Measurements from ENCODE around the gene SLN.
"Not testable (repeated sequence)": the region's sequence is repeated elsewhere in the genome, so short reads cannot be mapped to it uniquely, and the experiment has no call there.

The SLN gene

DNA sequence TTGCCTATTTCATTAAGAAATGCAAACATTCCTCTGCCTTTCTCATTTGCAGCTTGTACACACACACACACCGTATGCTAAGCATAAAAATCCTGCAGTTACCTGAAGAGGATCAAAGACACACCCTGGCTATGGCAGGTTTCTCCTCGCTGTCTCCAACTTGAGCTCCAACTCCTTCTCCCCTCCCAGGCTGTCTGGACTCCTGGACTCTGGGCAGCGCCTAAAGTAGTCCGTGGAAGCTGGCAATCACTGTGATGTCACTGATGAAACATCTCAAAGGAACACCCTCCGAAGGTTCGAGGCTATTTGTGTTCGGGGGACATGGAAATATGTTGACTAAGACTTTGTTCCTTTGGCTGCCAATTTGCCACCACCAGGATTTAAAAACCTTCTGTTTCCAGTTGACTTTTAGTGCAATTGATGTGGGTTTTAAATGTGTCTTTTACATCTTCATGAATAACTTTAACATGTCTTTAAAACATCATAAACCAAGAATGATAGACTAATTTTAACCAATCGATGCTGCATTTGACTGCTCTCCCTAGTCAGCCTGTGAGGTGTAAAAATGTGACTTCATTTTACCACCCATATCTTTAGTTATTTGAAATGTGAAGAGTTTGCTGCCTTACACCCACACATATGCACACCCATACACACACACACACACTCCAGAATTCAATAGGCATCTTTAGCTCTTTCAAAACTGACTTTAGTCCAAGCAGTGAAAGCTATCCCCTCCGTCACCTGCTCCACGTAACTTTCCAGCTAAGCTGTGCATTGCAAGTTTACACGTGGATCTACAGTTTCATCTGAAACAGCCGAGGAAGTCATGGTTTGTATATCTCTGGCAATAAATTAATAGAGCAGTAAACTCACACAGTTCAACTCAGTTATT, at the start of gene SLN:
Gene SLN (minus strand): TSS at position 196 of the 895 bp plus-strand sequence.
- no peak for DNase-seq (ENCODE audit: low read depth)

DNA sequence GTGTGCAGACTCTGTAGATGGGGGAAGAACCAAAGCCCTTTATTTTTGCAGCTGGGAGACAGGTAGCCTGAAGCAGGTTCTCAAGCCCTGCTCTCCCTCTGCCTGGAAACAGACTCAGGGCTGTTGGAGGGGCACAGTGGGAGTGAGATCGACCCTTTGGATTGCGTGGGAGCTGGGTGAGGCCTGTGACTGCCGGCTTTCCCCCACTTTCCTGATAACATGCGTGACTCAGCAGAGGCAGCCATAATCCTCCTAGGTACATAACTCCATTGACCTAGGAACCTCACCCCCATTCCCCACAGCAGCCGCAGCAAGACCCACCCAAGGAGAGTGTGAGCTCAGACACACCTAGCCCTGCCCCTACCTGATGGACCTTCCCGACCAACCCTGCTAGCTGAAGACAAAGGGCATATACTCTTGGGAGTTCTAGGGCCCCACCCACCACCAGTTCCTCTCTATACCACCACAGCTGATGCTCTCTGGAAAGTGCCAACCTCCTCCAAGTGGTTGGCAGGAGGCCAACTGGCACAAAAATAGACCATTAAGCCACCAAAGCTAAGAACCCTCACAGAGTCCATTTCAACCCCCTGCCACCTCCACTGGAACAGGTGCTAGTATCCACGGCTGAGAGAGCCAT, 47.0 kb upstream of the SLN start:
- not testable (repeated sequence) for DNase-seq (ENCODE audit: low read depth)

DNA sequence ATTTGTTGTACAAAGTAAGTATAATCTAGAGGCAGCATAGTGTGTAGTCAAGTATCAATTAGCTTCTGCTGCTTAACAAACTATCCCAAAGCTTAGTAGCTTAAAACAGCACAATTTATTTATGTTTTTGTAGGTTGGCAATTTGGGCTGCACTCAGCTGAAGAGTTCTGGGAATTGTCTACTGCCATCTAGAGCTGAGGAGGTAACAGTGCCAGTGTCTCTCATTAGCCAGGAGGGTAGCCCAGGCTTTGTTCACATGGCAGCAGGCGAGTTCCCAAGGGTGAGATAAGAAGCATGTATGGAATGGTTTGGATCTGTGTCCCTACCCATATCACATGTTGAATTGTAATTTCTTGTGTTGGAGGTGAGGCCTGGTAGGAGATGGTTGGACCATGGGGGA, 45.8 kb upstream of the SLN start:
- DNase-seq (ENCODE audit: low read depth), result no peak

DNA sequence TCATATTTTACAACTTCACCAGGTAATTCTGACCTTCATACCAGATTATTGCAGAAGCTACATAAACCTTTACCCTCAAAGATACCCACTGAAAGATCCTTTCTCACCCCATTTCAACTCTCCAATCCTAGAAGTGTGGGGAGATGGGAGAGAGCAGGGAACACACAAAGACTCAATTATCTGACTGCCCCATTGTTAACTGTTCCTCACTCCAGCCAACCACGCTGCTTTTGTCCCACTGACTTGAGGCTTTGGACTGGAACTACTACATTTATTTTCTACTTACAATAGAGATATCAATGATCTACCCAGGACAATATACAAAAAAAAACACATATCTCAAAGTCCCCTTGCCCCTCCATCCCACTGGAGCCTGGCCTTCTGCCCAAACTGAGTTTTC, 44.7 kb upstream of the SLN start:
- no peak for DNase-seq (ENCODE audit: low read depth)

DNA sequence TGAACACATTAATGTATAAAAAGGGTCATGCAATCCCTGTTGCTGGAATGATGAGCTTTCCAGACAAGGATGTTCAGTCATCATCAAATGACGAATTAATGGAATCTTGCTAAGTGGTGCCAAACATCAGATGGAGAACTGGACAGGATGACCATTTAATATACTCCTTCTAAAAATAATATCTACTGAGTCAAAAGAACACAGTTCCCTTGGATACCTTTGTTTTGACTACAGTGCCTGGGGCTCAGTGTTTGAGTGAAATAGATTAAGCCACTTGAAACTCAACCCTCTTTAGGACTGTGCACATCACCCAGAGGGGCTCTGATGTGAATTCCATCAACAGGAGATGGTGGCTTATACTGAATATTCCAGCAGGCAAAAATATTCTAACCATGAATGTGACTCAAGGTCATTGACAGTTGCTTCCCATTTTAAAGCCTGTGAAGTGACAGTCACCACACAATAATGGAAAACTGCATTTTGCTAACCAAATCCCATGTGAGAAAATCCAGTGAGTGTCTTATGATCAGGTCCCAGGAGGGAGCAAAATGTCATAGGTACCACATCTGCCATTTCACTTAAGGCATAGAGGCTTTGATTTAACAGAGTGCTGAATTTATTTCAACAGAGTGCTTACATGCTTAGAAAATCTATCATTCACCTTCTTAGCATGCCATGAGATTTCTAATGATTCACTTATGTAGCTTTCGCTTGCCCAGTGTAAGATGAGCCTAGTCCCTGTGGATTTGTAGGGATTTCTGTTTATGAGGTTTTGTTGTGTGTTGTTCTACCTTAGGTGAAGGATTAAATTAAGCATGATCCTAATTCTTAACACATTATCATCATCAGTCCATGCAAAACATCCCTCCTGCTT, 41.3 kb upstream of the SLN start:
- no peak for DNase-seq (ENCODE audit: low read depth)

DNA sequence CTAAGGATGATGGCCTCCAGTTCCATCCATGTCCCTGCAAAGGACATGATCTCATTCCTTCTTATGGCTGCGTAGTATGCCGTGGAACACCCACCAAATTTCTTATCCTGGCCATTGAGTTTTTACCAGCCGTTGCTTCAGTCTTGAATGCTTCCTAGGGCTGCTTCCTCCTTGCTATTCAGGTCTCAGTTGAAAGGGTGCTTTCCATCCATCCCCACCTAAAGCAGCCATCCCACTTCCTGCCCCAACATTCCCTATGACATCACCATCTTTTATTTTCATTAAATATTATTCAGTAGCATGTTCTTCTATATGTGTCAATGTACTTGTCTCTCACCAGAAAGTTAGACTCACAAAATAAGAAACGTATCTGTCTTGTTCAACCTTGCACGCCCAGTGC, 40.7 kb upstream of the SLN start:
- no peak for DNase-seq (ENCODE audit: low read depth)

DNA sequence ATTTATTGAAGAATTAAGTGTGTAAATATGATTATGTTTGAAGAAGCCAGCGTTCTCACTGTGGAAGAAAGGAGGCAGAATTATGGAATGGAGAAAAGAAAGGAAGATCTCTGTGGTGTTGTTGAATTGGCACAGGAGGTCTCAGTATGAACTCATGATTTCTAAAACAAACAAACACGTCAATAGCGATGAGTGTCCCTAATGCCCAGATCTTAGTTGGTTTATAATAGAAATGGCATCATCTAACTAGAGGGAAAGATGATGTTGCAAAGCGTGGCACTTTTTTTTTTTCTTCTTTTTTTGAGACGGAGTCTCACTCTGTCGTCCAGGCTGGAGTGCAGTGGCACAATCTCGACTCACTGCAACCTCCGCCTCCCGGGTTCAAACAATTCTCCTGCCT, 39.2 kb upstream of the SLN start:
- no peak for DNase-seq (ENCODE audit: low read depth)

DNA sequence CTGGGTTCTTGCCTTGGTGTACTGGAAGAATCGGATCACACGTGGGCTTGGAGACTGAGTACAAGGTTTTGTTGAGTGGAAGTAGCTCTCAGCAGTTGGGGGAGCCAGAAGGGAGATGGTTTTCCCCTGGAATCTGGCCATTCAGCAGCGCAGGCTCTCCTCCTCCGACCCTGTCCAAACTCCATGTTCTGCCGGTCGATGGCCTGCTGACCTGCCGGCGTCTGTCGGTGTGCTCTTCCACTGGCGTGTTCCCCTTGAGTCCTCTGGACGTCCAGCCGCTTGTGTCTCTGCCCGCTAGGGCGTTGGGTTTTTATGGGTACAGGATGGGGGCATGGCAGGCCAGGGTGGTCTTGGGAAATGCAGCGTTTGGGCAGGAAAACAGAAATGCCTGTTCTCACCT, 38.5 kb upstream of the SLN start:
- DNase-seq (ENCODE audit: low read depth), result no peak

DNA sequence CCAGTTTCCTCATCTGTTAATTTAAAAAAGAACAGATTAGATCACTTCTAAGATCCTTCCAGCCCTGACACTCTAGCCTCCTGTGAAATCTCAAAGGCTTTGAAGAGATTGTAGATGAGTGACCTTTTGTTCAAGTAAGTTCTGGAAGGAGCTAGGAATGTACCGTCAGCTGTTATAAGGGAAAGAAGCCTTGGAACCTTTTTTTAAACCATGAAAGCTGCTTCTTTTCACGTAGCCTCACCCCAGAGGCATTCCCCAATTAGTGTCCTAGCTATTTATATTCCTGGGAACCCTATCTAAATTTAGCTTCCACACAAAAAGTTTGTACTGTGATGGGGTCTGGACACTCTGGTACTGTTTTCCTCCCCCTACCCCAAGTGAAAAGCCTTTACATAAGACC, 35.8 kb upstream of the SLN start:
- no peak for DNase-seq (ENCODE audit: low read depth)

DNA sequence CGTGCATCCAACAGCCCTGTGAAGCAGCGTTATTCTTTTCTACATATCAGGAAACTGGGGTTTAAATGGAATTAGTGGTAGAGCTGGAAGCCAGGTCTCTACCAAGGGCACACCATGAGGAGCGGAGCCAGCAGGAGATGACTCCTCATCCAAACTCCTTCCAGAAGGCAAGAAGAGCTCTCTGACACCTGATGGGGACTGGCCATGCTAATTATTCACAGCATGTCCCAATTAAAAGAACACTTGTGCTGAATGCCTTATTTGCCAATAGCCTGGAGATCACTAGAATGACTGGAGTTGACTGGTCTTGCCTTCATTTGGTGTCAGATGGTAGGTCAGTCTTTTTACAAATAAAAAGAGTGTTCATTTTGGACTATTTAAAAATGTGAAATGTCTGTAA, 32.9 kb upstream of the SLN start:
- no peak for DNase-seq (ENCODE audit: low read depth)

DNA sequence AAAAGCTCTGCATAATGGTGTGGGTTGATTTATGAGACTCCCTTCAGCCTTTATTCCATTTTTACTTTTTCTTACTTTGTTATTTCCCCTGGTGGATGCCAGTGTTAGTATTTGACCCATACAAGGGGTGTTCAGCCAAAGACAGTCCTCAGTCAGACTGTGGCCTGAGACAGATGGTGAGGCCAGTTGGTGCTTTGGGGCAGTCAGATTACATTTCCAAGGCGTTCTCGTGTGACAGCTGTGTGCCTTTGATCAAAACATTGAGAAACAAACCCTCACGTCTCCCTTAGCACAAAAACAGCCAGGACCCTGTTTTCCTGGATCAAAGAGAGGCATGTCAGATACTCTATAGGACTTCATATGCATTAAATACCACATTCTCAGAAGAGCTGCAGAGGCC, 31.3 kb upstream of the SLN start:
- DNase-seq (ENCODE audit: low read depth), result no peak

DNA sequence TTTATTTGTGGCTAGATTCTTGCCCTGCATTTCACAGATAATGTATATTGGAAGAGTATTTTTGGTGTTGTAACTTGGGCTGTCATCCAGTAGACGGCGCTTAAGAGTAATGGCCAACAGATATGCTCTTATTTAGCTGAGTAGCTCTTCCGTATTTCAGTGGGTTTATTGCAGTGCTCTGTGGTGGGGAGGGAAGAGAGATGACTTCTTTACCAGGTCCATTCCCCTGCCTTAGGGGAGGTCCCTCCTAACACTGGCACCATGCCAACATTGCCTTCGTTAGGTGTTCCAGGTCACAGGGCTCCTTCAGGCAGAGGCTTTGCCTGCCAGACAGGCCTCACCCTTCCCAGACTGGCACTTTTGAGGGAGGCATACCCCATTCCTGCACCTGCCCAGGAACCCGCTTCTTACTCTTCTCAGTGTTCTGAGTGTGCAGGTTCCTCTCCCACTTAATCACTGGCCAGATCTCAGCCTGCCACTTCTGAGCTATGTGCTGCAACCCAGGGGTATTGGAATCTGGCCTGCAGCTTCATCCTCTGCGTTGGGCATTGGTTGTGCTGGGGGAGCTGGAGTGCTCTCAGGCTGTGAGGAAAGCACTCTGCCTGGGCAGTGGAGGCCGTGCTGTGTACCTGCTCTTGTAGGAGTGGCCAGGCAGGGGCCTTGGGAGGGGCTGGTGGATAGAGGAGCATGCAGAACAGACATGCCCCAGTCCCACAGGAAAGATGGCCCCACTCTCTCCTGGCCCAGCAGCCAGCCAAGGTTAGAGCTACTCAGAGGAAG, 29.4 kb upstream of the SLN start:
- DNase-seq (ENCODE audit: low read depth), result no peak

DNA sequence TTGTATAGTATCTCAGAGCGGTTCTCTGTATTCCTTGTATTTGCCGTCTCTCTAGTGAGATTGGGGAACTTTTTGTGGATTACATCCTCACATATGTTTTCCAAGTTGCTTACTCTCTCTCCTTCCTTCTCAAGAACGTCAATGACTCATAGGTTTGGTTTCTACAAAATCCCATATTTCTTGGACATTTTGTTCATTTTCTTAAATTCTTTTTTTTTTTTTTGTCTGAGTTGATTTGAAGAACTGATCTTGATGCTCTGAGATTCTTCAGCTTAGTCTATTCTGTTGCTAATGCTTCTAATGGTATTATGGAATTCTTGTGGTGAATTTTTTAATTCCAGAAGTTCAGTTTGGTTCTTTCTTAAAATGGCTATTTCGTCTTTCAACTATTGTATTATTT, 28.4 kb upstream of the SLN start:
- no peak for DNase-seq (ENCODE audit: low read depth)

DNA sequence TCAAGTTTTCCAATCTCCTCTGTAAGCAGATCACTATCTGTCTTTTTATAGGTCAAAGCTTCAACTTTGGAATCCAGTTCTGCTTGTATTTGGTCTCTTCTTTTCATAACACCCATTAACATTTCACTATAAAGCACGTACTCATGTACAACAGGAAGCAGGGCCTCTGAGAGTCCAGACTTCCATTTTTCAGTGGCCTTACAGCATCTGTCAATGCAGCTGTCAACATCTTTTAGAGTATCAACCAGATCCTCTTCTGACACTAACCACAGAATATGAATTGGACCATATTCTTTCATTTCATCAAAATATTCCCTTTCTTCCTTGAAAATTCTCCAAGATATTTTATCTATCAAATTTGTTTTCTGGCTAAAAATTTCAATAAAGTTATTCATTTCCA, 24.7 kb upstream of the SLN start:
- DNase-seq (ENCODE audit: low read depth), result no peak

DNA sequence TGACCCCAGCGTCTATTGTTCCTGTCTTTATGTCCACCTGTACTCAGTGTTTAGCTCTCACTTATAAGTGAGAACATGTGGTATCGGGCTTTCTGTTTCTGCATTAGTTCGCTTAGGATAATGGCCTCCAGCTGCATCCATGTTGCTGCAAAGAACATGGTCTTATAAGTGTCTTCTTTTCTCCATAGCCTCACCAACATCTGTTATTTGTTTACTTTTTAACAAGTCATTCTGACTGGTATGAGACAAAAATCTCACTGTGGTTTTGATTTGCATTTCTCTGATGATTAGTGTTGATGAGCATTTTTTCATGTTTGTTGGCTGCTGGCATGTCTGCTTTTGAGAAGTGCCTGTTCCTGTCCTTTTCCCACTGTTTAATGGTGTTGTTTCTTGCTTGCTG, 21.7 kb upstream of the SLN start:
- no peak for DNase-seq (ENCODE audit: low read depth)

DNA sequence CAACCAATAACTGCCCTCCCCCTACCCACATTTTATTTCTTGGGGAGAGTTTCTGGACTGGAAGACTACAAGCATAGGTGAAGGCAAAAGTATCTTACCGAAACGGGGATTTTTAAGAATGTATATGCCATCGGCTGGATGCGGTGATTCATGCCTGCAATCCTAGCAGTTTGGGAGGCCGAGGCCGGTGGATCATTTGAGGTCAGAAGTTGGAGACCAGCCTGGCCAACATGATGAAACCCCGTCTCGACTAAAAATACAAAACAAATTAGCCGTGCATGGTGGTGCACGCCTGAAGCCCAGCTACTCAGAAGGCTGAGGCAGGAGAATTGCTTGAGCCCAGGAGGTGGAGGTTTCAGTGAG, 20.8 kb upstream of the SLN start:
- DNase-seq (ENCODE audit: low read depth), result no peak

DNA sequence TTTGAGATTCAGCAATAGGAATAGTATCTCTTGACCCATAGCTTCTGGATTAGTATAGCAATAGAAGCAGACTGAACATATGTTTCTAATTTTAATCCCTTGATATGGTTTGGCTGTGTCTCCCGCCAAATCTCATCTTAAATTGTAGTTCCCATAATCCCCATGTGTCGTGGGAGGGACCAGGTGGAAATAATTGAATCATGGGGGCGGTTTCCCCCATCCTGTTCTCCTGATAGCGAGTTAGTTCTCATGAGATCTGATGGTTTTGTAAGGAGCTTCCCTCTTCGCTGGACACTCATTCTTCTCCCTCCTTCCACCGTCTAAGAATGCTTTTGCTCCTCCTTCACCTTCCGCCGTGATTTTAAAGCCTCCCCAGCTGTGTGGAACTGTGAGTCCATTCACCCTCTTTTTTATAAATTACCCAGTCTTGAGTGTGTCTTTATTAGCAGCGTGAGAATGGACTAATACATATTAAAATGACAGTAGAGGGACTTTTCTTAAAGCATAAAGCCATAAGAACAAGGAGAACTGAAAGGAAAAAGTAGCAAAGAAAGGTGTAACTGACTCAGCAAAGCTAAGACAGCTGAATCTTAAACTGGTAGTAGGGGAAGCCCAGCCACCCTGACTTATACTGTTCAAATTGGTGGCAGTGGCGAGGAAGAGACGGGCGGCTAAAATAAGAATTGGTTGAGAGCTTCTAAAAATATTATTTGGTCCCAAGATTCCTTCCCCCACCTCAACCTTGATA, 20.3 kb upstream of the SLN start:
- DNase-seq (ENCODE audit: low read depth), result no peak

DNA sequence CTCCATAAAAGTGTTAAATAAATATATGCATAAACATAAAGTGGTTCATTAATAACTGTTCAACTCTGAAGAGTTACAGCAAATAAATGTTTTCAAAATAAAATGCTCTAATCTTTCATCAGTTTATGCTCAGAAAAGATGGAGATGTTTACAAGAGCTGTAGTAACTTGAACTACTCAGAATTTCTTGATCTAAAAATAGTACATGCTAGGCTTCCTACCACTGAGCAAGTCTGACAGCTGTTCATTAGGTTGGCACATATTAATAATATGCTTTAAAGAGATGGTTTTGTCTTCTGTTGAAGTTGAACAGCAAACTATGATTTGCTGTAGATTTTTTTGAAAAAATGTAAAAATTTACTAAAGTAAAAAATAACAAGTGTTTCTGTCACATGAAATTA, 10.8 kb upstream of the SLN start:
- no peak for DNase-seq (ENCODE audit: low read depth)

DNA sequence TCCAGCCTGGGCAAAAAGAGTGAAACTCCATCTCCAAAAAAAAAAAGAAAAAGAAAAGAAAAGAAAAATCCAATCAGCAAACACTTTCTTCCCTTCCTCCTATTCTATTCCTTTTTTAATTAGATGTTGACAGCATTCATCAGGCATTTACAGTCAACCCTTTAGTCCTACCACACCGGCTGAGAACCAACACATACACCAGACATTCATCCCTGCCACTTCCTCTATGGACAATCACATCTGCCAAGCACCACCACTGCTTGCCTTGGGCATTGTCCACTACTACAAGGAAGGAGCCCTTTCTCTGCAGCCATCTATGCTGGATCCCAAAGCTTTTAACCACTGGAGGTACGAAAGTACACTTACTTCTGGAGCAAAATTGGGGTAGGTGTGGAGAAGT, 9.4 kb upstream of the SLN start:
- DNase-seq (ENCODE audit: low read depth), result no peak

DNA sequence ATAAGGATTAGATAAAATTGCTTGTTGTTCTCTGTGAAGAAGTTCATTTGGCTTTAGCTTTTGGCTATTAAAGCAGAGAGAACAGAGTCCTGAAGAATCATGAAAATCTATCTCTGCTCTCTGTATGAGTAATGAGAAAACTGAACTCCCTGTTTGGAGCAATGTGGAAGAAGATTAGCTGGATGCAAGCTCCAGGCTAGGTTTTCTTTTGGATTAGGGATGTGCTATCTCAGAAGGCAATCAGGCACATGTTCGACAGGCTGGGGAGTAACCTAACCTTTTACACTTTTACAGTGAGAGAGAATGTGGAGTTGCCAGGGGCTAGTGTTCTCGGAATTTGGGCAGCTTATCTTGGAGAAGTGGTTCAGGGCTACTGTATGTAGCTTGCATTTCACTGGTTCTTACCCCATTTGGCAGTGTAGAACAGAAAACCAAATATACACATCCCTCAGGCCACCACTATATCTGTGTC, 8.5 kb upstream of the SLN start:
- no peak for DNase-seq (ENCODE audit: low read depth)
